ENCODE data around the gene CMTM6.
"Not testable (repeated sequence)": the region's sequence is repeated elsewhere in the genome, so short reads cannot be mapped to it uniquely, and the experiment has no call there.

CMTM6 gene

GRCh38 chr3:32483772-32484171 lies 18.9 kb downstream of the CMTM6 start:
- no peak for TF ChIP-seq CTCF (conservative IDR thresholded peaks at IDR 0.05; ENCODE audit: control insufficient read depth, insufficient read depth, low read depth, low read length)
- no peak overlapping the region for H3K4me3 ChIP-seq (ENCODE audit: control insufficient read depth, low read depth, low read length)
- DNase-seq (ENCODE audit: low read depth): no peak

- no peak for TF ChIP-seq CTCF (conservative IDR thresholded peaks at IDR 0.05; ENCODE audit: control insufficient read depth, insufficient read depth, low read depth, low read length)
- DNase-seq (ENCODE audit: low read depth): no peak
Measured at GRCh38 chr3:32482693-32483092, 20.0 kb downstream of the CMTM6 start.

GRCh38 chr3:32481791-32482631 lies 20.6 kb downstream of the CMTM6 start:
- no peak for TF ChIP-seq CTCF (conservative IDR thresholded peaks at IDR 0.05; ENCODE audit: control insufficient read depth, insufficient read depth, low read depth, low read length)

More at GRCh38 chr3:32482693-32483092, 20.0 kb downstream of the CMTM6 start:
- no peak overlapping the region for H3K4me3 ChIP-seq (ENCODE audit: control insufficient read depth, low read depth, low read length)

DNA sequence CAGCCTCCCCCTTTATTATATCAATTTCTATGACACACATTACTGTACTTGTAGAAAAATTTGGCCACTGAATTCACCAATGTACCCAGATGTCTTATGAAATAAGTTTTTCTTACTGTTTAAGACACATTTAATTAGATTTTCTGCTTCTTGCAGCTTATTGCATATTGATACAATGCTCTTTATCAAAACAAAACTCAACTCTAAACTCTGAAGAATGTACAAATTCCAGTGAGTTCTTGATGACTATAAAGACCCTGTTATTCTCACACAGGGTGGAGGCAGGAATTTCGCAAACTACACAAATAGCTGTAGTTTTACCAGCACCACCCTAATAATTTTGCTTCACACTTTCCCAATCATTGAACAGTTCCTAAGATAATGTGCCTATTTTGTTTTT lies 22.0 kb downstream of the CMTM6 start:
- H3K4me3 ChIP-seq (ENCODE audit: control insufficient read depth, low read depth, low read length): no peak overlapping the region
- no peak for DNase-seq (ENCODE audit: low read depth)
- TF ChIP-seq CTCF (conservative IDR thresholded peaks at IDR 0.05; ENCODE audit: control insufficient read depth, insufficient read depth, low read depth, low read length): no peak

More at GRCh38 chr3:32481791-32482631, 20.6 kb downstream of the CMTM6 start:
- H3K4me3 ChIP-seq (ENCODE audit: control insufficient read depth, low read depth, low read length): no peak overlapping the region
- no peak for DNase-seq (ENCODE audit: low read depth)

DNA sequence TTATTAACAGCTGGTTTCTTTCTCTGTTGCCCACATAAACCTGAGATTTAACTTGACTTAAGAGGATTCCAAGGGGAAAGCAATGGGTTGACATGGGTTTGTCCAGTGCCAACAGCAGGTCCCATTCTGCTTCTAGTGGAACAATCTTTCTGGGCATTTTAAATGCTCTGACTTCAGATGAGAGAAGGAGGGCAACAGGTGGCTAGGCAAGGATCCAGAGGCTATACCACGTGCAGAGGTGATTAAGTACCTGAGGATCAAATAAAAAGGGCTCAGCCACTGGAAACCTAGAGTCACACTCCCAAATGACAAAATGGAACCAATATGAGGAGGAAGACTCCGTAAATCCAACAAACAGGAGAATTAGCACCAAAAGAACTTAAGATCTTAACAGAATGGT lies 28.5 kb downstream of the CMTM6 start:
- H3K4me3 ChIP-seq (ENCODE audit: control insufficient read depth, low read depth, low read length): no peak overlapping the region
- no peak for DNase-seq (ENCODE audit: low read depth)
- TF ChIP-seq CTCF (conservative IDR thresholded peaks at IDR 0.05; ENCODE audit: control insufficient read depth, insufficient read depth, low read depth, low read length): no peak

DNA sequence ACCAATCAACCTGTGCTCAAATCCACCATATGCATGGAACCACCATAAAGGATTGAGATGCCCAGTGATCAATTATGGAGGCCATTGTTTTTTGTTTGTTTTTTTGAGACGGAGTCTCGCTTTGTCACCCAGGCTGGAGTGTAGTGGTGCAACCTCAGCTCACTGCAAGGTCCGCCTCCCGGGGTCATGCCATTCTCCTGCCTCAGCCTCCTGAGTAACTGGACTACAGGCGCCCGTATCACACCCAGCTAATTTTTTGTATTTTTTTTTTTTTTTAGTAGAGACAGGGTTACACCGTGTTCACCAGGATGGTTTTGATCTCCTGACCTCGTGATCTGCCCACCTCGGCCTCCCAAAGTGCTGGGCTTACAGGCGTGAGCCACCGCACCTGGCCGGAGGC lies 30.5 kb downstream of the CMTM6 start:
- not testable (repeated sequence) for H3K4me3 ChIP-seq (ENCODE audit: control insufficient read depth, low read depth, low read length); DNase-seq (ENCODE audit: low read depth)

DNA sequence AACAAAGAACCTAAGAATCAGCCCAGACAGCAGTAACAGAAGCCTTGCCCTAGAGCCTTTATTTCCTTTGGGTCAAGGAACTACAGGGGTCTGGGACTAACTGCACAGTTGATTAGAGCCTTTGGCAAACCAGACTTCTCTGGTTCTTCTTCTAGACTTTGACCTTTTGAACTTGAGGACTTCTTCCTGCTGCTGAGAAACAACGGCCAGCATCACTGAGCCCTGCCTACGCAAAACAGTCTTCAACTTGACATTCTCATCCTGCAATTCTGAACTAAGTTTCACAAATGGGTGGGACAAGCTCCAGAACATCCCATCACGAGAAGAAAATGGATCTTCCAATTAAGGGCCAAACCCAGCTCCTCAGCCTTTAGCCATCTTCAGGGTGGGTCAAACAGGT lies 31.4 kb downstream of the CMTM6 start:
- no peak overlapping the region for H3K4me3 ChIP-seq (ENCODE audit: control insufficient read depth, low read depth, low read length)
- no peak for TF ChIP-seq CTCF (conservative IDR thresholded peaks at IDR 0.05; ENCODE audit: control insufficient read depth, insufficient read depth, low read depth, low read length)
- no peak for DNase-seq (ENCODE audit: low read depth)
